GM19035 (cell line): ENCODE measurements around the gene SERPINA4.
"Not testable (repeated sequence)": the region's sequence is repeated elsewhere in the genome, so short reads cannot be mapped to it uniquely, and the experiment has no call there.

ENCODE experiments used
- ATAC-seq: cut with Tn5 transposase; IDR thresholded peaks from one replicate; pipeline ENCODE4 v1.9.1; 2021; ENCODE audit not compliant: unreplicated experiment

Gene SERPINA4

GRCh38 chr14:94569381-94570001, 8.2 kb downstream of the SERPINA4 start:
- ATAC-seq: no peak

GRCh38 chr14:94570002-94570400, 8.8 kb downstream of the SERPINA4 start:
- no peak for ATAC-seq

- no peak for ATAC-seq
These were observed 9.2 kb downstream of the SERPINA4 start for GRCh38 chr14:94570440-94570839.

- ATAC-seq: no peak
These were observed 10.2 kb downstream of the SERPINA4 start for GRCh38 chr14:94571395-94571794.

DNA sequence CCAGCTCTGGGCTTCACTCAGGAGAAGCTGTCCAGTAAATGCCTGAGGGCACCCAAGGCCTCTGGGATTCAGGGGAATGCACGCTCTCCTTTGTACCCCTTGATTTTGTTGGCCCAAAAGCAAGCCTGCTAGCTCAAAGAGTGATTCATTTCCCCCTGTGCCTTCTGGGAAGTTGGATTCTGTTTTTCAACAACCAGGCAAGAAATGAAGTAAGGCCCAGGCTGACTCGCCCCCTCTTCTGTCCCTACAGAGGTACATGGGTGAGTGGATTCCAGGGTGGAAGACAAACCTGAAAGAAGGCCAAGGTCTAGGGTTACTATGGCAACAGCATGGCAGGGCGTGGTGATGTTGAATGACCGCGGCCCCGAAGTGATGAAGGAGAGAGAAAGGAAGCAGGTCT, 10.7 kb downstream of the SERPINA4 start:
- ATAC-seq: no peak

DNA sequence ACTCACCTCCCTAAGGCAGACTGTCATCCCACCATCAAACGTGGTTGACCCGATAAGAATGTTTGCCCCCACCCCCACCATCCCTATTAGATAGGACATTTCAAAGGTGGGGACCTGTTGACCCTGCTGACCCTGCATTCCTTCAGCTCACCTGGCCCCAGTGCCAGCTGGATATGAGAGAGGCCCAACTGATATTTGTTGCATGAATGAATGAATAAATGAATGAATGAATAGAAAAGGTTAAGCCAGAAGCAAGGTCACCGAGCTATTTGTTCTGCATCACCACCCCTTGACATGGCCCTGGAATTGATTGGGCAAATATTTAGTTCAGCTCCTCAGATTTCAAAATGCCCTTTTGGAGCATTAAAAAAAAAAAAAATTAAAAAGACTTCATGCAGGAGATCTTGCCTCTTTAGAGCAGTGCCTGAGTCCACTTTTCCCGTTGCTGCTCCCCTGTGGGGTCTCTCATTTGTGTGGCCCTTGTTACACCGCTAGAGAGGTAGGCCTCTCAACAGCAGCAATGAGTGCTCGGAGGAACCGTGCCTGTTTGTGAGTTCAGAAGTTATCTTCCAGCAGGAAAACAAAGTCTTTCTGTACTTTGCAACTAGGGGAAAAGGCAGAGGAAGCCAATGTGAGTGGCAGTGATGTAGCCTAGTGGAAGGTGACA, 11.5 kb downstream of the SERPINA4 start:
- ATAC-seq: no peak

- no peak for ATAC-seq
These were observed 12.4 kb downstream of the SERPINA4 start for GRCh38 chr14:94573475-94574277.

- ATAC-seq: no peak
These were observed 13.1 kb downstream of the SERPINA4 start for GRCh38 chr14:94574336-94574735.

DNA sequence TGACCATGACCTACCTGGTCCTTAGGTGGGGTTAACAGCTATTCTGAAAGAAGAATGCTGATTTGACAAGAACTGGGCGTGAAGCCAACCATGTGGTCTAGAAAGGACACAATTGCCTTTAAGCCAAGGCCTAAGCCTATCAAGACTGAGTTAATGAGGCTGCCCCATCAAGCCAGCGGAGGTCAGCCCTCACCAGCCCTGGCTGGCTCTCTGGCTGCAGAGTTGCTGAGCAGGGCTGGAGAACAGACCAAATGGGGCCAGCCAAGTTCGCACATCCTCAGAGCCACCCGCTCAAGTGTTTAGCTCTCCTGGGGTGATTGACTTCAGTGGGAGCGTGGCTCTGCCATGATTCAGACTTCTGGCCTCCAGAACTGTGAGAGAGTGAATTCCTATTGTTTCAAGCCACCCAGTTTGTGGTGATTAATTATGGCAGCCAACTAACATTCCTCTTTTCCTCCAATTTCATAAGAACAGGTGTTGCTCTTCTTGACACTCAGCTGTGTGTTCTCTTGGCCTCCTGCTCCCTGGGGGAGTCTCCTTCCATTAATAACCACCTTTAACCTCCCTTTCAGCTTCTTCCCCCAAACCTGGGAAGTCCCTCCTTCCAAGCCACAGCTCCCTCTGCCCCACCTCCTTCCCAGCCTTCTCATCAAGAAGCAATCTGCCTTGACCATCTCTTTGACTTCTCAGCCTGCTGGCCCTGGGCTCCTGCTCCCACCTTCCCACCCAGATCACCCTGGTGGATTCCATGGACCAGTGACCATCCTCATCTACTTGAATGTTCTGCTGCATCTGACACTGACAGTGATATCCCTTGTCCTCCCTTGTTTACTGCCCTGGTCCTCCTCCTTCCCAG, 14.7 kb downstream of the SERPINA4 start:
- ATAC-seq: no peak

DNA sequence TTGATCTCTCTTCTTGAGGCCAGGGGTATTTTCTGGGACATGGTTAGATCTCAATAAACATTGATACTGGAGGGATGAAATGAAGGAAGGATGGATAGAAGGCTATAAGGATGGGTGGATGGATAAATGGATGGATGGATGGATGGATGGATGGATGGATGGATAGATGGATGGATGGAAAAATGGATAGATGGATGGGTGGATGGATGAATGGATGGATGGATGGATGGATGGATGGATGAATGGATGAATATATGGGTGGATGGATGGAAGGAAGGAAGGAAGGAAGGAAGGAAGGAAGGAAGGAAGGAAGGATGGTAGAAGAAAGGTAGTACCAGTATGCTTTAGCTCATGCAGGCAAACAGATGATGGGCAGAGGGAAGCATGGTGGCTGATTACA, 16.2 kb downstream of the SERPINA4 start:
- ATAC-seq: not testable (repeated sequence)

DNA sequence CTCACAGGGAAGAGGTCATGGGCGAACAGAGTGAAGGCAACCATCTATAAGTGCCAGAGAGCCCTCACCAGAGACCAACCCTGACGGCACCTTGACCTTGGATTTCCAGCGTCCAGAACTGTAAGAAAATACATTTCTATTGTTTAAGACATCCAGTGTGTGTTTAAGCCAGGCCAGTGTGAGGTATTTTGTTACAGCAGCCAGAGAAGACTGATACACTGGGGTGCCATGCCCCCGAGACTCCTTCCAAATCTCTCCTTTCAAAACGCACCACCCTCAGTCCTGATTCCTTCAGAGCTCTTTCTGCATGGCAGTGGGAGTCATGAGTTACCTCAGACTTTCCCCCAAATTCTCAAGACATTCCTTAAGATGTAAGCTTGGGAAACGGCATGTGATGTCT, 17.5 kb downstream of the SERPINA4 start:
- ATAC-seq: no peak

DNA sequence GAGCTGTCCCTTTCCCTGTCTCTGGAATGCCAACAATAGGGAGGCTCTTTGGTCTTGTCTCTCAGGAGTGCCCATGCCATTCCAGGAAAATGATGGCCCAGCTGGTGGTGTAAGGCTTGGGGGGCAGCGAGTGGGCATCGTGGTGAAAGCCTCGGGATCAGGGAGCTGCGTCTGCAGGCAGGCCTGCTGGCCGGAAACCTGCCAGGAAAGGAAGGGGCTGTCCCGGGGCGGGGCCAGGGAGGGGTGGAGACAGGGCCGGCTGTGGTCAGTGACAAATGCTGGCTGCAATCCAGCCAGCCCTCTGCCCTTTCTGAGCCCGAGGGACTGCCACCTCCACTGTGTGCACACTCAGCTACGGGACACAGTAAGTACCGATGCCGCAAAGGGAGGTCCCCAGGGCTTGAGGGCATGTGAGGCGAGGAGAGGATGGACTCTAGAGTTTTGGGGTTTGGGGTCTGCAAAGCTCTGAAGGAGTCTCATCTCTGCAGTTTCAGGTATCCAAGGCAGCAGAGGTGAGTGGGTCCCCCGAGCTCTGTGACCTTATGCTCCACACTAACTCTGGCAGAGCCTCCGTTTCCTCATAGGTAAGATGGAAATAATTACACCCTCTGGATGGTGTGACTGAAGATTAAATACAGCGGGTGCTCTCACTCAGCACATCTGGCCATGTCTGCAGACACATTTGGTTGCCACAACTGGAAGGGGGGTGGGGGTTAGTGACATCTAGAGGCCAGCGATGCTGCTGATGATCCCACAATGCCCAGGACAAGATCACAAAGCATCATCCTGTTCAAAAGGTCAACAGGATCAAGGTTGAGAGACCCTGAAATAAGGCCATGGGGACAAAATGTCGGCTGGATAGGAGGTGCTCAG, 20.1 kb downstream of the SERPINA4 start, which contains the start of gene SERPINA5:
Gene SERPINA5, plus strand, starts transcription at position 300 of the 873 bp plus-strand sequence. CDS start 5,937 bp downstream, outside the sequence.
- ATAC-seq: no peak

GRCh38 chr14:94582199-94582750, 21.0 kb downstream of the SERPINA4 start:
- no peak for ATAC-seq

DNA sequence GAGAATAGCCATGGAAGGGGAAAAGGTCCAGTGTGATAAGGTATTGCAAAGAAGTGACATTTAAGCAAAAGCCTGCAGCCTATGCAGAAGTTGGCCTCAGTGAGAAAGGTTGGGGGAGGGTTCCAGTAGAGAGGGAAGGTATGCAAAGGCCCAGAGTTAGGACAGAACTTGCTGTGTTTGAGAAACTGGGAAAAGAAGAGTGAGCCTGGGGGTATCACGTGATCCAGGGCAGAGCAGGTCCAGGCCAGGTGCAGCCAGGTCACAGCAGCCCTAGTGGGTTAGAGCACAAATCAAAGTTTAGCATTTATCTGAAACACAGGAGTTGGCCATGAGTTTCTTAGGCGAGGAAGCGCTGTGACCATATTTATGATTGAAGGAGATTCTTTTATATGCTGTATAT, 21.6 kb downstream of the SERPINA4 start:
- no peak for ATAC-seq

DNA sequence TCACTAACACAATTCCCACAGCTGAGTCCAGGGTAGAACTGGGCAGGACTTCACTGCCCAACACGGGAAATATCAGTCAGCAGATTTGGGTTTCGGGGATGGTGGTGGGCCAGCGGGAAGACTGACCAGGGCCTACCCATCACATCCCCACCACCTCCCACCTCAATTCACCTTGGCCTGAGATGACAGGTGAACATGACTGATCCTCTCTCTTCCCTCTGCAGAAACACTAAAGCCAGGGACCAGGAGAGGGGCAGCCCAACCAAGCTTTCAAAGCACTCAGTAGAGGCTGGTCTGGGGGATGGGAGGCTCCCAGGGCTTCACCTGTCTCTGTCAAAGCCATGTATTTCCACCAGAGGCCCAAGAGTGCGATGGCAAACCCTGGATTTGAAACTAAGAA, 22.3 kb downstream of the SERPINA4 start:
- no peak for ATAC-seq

- ATAC-seq: no peak
These were observed 23.5 kb downstream of the SERPINA4 start for GRCh38 chr14:94584591-94585280.

GRCh38 chr14:94586635-94587034, 25.4 kb downstream of the SERPINA4 start:
- ATAC-seq: no peak

DNA sequence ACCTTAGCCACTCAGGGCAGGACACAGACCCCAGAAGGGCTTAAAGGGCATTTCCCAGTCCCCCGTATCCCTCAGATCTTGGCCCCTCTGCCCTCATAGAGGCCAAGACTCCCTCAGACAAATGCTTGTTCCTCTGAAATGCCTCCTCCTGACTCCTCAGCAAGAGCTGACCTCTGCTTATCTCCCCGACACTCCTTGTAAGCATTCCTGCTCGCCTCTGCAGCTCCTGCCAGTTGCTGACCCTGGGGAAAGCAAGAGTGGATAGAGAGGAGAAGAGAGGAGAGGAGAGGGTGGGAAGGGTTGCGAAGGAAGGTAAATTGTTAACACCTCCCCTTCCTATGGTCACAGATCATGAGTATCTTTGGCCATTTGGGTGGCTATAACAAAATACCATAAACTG, 27.1 kb downstream of the SERPINA4 start:
- no peak for ATAC-seq

DNA sequence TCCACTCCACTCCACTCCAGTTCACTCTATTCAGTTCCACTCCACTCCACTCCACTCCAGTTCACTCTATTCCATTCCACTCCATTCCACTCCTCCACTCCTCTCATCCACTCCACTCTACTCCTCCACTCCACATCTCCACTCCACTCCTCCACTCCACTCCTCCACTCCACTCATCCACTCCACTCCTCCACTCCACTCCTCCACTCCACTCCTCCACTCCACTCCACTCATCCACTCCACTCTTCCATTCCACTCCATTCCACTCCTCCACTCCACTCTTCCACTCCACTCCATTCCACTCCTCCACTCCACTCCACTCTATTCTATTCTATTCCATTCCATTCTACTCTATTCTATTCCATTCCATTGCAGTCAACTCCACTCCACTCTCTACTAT, 29.8 kb downstream of the SERPINA4 start:
- no peak for ATAC-seq
